Thyroid gland (tissue), 4 donors: ENCODE data around the gene VWA3B.

ENCODE experiments used
- POLR2A ChIP-seq, 2 donors: fragments of 450-650 bp; IDR thresholded peaks; one replicate each; pipeline ENCODE4 v1.6.1; 2017; ENCODE audit warnings: antibody characterized with exemption in 2 of 2, mild to moderate bottlenecking in 2 of 2, moderate library complexity in 1 of 2
- TF ChIP-seq, protein P1 (sequence below), 6 experiments: fragments of 200-600 bp in 3 of 6; fragments of 450-650 bp in 3 of 6; sonication (generic) in 3 of 6; IDR thresholded peaks; one replicate each; pipeline ENCODE4 v1.5.1; 2016 to 2019; ENCODE audit warnings: antibody characterized with exemption in 6 of 6, mild to moderate bottlenecking in 2 of 6, inconsistent platforms in 1 of 6, moderate library complexity in 1 of 6

DNA sequence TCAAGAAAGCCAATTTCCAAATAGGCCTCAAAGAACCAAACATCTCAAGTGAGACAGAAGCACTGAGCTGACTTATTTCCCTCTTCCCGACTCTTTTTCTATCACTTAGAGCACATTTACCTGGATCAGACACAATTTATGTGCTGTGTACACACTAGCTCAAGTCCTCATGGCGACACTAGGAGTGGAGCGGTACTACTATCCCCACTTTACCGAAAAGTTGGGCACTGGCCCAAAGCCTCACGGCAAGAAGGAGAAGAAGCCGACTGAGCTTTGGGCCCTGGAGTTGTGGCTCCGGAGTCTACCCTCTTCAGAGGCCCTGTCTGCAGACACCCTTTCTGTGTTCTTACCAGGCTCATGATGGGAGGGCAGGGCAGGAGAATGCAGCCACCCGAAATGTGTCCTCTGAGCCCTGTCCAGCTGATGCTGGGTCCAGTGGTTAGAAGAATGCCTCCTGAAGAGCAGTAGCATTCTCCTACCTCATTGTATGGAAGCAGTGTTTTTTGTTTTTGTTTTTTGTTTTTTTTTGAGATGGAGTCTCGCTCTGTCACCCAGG is 167.6 kb downstream of the VWA3B start:
- TF ChIP-seq, protein P1, sequence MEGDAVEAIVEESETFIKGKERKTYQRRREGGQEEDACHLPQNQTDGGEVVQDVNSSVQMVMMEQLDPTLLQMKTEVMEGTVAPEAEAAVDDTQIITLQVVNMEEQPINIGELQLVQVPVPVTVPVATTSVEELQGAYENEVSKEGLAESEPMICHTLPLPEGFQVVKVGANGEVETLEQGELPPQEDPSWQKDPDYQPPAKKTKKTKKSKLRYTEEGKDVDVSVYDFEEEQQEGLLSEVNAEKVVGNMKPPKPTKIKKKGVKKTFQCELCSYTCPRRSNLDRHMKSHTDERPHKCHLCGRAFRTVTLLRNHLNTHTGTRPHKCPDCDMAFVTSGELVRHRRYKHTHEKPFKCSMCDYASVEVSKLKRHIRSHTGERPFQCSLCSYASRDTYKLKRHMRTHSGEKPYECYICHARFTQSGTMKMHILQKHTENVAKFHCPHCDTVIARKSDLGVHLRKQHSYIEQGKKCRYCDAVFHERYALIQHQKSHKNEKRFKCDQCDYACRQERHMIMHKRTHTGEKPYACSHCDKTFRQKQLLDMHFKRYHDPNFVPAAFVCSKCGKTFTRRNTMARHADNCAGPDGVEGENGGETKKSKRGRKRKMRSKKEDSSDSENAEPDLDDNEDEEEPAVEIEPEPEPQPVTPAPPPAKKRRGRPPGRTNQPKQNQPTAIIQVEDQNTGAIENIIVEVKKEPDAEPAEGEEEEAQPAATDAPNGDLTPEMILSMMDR (IDR thresholded peaks at IDR 0.05) = no peak
- no peak for TF ChIP-seq POLR2A (IDR thresholded peaks at IDR 0.05)
